ENCODE measurements around the gene MACROD2.

DNA sequence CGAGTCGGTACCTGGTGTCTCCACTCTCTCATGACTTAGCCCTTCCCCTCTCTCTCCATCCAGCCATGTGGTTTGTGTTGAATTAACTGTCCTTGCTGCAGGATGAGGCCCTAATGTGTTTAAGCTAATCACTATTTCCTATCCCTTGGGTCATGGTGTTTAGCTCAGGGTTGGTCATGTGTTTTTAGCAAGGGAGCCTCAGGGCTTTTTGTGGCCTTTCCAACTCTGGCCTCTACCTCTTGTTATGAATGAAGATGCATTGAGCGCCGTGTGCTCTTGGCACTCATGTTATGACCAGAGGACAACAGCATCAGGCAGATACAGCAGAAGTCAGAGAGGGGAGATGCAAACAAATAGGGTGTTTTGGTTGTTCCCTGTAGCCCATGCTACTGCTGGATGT, 1016.3 kb downstream of the MACROD2 start:
- TF ChIP-seq, protein P1, sequence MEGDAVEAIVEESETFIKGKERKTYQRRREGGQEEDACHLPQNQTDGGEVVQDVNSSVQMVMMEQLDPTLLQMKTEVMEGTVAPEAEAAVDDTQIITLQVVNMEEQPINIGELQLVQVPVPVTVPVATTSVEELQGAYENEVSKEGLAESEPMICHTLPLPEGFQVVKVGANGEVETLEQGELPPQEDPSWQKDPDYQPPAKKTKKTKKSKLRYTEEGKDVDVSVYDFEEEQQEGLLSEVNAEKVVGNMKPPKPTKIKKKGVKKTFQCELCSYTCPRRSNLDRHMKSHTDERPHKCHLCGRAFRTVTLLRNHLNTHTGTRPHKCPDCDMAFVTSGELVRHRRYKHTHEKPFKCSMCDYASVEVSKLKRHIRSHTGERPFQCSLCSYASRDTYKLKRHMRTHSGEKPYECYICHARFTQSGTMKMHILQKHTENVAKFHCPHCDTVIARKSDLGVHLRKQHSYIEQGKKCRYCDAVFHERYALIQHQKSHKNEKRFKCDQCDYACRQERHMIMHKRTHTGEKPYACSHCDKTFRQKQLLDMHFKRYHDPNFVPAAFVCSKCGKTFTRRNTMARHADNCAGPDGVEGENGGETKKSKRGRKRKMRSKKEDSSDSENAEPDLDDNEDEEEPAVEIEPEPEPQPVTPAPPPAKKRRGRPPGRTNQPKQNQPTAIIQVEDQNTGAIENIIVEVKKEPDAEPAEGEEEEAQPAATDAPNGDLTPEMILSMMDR (IDR thresholded peaks at IDR 0.05), result no peak
- TF ChIP-seq POLR2A (IDR thresholded peaks at IDR 0.05), result no peak

All from uterus (tissue), 2 donors.